Mucosa of descending colon (tissue), 3 donors: Measurements from ENCODE around the gene CTNND2. TPM values are rescaled to one million over a fixed set of nuclear protein-coding genes. Genes with fewer than 3 reads are reported as not detected.

ENCODE experiments used
- ATAC-seq: fragments of 200-7000 bp; cut with Tn5 transposase; one replicate; pipeline ENCODE4 v1.9.1; 2020; ENCODE audit warnings: mild to moderate bottlenecking, moderate library complexity
- DNase-seq, 3 donors: peaks; one replicate each; pipeline ENCODE4 v3.0.0-alpha.2; 2020
- H3K36me3 ChIP-seq: fragments of 200-600 bp; one replicate; pipeline ENCODE4 v1.8.0; 2021; ENCODE audit warnings: low read depth, mild to moderate bottlenecking
- H3K4me1 ChIP-seq: fragments of 200-600 bp; one replicate; pipeline ENCODE4 v1.8.0; 2021; ENCODE audit warnings: low read depth, mild to moderate bottlenecking
- H3K4me3 ChIP-seq: fragments of 200-600 bp; one replicate; pipeline ENCODE4 v1.8.0; 2021; ENCODE audit warnings: mild to moderate bottlenecking
- H3K9me3 ChIP-seq: fragments of 200-600 bp; one replicate; pipeline ENCODE4 v1.8.0; 2021; ENCODE audit warnings: mild to moderate bottlenecking
- CTCF ChIP-seq: fragments of 200-600 bp; IDR thresholded peaks from one replicate; pipeline ENCODE4 v1.8.0; 2022; ENCODE audit warnings: antibody characterized with exemption, mild to moderate bottlenecking
- intact Hi-C, 2 donors: fragments of 100-400 bp; cut with DNase I in 1 of 2; cut with micrococcal nuclease in 1 of 2; formaldehyde crosslinking; loops; one replicate each; pipeline versions ENCODE4 v1.11.0 to v1.11.1; 2022; cut with DNase I, micrococcal nuclease
- total RNA-seq, 3 donors: library from RNA; stranded (reverse); fragmentation: NEBNext Ultra II Directional in 2 of 3; extraction: Animal tissue kit (Norgen Biotek cat#: 25700) in 2 of 3; gene quantifications; one replicate each; pipeline versions ENCODE4 v1.2.1 to v1.2.4, GENCODE V29; 2021 to 2023
- donor health status: DM: no; HTN: no; CAD: no; lungs with moderate emphysema.
- donor health status: DM: no; HTN: no; CAD: no.
- donor health status: DM: no; HTN: yes; CAD: no.

The CTNND2 gene
- total RNA-seq, 3 donors from 2014 or later: 0.70 to 3.4 (median 0.81) TPM

- DNase-seq (no peak), ATAC-seq (no peak)
- intact Hi-C loops: no loop called here
- Histone ChIP-seq H3K4me3 (no peak overlapping the region), H3K36me3 (no peaks in the 10 kb centered on the region), H3K4me1 (no peaks in the 10 kb centered on the region), H3K9me3 (no peaks in the 10 kb centered on the region)
- TF ChIP-seq CTCF: no peak
Observed at GRCh38 chr5:11045411-11045810, 858.8 kb downstream of the CTNND2 start.

GRCh38 chr5:11044581-11044980 is 859.7 kb downstream of the CTNND2 start:
- DNase-seq (no peak), ATAC-seq (no peak)
- no peaks in the 10 kb centered on the region for H3K4me1 ChIP-seq
- no peaks in the 10 kb centered on the region for H3K9me3 ChIP-seq
- no peak overlapping the region for H3K4me3 ChIP-seq
- TF ChIP-seq CTCF: no peak
- intact Hi-C loops: no loop called here
- no peaks in the 10 kb centered on the region for H3K36me3 ChIP-seq

GRCh38 chr5:11043881-11044280 is 860.4 kb downstream of the CTNND2 start:
- Histone ChIP-seq H3K4me3 (no peak overlapping the region), H3K4me1 (no peaks in the 10 kb centered on the region), H3K9me3 (no peaks in the 10 kb centered on the region), H3K36me3 (no peaks in the 10 kb centered on the region)
- intact Hi-C loops: no loop called here
- ATAC-seq: no peak
- TF ChIP-seq CTCF: no peak
- DNase-seq: no peak

- H3K4me1 ChIP-seq: no peaks in the 10 kb centered on the region
- intact Hi-C loops: no loop called here
- H3K4me3 ChIP-seq: no peak overlapping the region
- no peaks in the 10 kb centered on the region for H3K36me3 ChIP-seq
- ATAC-seq (no peak), DNase-seq (no peak)
- TF ChIP-seq CTCF: no peak
- H3K9me3 ChIP-seq: no peaks in the 10 kb centered on the region
Observed at GRCh38 chr5:11040345-11040744, 863.9 kb downstream of the CTNND2 start.

GRCh38 chr5:11038772-11039171 is 865.5 kb downstream of the CTNND2 start:
- ATAC-seq: no peak

More at GRCh38 chr5:11038772-11039171, 865.5 kb downstream of the CTNND2 start:
- no peaks in the 10 kb centered on the region for H3K36me3 ChIP-seq
- DNase-seq: no peak
- no peaks in the 10 kb centered on the region for H3K9me3 ChIP-seq
- intact Hi-C loops: no loop called here
- TF ChIP-seq CTCF: no peak
- no peaks in the 10 kb centered on the region for H3K4me1 ChIP-seq
- H3K4me3 ChIP-seq: no peak overlapping the region
